CD4-positive, alpha-beta T cell treated with Interleukin-15 for 1 hour (primary cell): ENCODE results near the gene KIFBP.
A peak's percentile ranks its signal among the peaks of the same experiment; 100 is the strongest.

Source experiments
- DNase-seq: peaks from one replicate; pipeline ENCODE4 v3.0.0-alpha.2; 2020

KIFBP gene

DNA sequence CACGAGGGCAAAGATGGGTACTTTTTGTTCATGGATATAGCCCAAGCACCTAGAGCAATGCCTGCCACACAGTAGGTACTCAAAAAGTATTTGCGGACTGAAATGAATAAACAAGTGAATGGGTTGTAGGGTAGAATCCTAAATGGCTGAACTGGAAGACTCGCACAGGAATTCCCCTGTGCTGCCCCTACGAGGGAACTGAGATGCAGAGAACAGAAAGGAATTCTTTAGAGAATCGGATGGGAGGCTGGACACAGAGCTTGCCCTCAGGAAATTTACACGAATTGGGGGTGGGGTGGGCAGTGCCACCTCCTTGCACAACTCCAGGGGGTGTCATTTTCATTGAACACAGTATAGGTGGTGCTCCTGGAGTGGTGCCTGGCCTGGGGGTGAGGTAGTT lies 64.1 kb downstream of the KIFBP start:
- no peak for DNase-seq

DNA sequence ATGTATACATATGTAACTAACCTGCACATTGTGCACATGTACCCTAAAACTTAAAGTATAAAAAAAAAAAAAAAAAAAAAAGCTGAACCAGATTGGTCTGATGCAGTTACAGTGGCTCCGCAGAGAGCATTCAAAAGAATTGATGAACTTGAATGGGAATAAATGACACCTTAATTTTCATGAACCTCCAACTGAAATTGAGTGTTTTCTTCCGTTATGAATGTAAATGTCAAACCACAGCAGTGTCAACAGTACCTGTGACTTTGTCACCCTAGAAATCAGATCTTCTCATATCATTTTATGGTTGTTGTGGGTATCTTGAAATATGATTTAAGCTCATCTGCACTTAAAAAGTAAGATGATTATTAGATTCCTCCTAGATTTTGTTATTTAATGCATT lies 66.6 kb downstream of the KIFBP start:
- no peak for DNase-seq

DNA sequence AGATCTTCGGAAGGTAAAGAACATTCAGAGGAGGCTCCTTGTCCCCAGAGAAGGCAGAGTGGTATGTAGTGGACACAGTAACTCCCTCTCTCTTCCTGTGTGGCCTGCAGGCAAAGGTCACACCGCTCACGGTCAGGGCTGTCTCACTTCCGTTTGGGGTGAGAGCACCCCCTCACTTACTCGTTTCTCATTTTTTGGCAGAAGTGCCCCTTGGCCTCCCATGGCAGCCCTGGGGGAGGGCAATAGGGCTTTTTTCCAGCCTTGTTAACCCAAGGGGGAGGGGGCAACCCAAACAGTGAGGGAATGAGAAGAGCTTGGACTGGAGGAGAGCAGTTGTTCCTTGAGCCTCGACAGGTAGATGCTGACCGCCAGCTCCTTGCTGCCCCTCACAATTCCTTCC lies 67.5 kb downstream of the KIFBP start:
- DNase-seq, result peak; percentile 73

DNA sequence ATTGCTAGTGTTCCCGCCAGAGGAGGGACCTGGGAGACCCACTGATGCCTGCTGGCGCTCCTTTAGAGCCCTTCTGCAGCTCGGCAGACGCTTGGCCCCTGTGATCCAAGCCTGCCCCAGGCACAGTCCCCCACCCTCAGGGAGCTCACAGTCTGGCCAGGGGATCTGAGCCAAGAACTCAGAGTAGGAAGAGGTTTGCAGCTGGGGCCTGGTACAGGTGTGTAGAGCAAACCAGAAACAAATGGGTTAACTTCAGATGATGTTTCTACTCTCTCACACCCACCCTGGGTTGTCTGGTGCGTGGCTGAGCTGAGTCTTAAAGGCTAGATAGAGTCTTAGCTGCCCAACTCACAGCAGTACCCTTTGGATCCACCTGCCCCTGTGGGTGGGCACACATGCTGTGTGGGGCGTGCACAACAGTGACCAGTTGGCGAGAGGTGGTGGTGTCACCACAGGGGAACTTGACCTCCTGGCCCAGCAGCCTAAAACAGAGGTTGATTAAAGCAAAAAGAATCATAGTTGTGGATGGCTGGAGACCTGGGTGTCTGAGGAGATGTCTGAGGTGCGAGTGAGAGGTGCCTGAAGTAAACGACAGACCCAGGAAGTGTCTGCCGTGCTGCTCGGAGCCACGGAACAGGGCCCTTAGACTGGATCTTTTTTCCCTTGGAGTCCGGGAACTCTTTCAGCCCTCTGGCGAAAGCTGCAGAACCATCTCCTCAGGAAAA lies 68.1 kb downstream of the KIFBP start:
- DNase-seq, result no peak

DNA sequence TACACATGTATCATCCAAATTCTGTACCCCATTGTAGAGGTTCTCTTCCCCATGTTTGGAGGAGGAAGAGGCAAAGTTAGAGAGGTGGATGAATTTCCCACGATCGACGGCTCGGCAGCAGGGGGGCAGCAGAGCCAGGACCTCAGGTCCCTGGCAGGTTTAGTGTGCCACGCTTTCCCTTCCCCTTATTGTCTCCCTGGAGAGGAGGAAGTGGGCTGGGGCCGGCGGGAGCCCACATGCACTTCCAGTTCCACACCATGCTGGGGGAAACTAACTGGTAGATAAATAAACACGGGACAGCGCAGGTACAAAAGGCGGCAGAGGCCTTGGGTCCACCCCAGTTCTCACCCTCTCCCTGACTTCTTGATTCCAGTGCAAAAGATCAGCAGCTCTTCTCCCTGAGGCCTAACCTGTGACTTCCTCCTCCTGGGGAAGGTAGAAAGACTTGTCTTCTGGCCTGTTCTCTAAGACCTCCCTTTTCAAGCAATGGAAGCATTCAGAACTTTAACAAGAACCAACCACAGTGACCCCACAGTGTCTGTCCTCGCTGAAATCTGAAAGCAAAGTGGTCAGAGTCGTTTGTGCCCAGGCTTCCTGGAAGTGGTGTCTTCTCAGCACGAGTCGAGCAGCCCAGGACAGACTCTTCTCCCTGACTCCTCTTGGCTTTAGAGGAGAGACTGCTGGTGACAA lies 68.8 kb downstream of the KIFBP start:
- DNase-seq, result peak; percentile 51

DNA sequence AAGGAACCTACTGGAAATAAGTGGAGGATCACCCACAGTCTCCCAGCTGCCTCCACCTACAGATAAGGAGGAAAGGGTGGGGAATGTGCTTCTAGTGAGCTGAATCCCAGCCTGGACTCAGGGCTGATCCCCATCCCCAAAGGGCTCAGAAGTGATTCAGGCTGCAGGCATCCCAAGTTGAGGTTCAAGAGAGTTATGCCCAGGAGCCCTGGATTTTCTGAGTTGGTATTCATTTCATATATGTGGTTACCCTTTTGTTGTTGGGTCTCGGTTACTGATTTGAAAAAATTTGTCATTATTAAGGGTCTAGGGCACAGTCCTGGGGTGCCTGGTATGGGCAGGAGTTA lies 69.3 kb downstream of the KIFBP start:
- no peak for DNase-seq

DNA sequence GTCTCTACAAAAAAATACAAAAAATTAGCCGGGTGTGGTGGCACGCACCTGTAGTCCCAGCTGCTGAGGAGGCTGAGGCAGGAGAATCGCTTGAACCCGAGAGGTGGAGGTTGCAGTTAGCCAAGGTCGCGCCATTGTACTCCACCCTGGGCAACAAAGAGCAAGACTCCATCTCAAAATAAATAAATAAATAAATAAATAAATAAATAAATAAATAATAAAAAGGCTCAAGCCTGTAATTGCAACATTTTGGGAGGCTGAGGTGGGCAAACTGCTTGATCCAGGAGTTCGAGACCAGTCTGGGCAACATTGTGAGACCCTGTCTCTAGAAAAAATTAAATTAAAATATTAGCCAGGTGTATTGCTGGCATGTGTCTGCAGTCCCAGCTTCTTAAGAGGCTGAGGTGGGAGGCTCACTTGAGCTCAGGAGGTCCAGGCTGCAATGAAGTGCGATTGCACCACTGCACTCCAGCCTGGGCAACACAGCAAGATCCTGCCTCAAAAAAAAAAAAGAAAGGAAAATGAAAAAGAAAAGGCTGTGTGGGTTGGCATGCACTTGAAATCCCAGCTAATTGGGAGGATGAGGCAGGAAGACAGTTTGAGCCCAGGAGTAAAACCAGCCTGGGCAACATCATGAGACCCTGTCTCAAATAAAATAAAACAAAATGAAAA lies 71.7 kb downstream of the KIFBP start:
- no peak for DNase-seq

DNA sequence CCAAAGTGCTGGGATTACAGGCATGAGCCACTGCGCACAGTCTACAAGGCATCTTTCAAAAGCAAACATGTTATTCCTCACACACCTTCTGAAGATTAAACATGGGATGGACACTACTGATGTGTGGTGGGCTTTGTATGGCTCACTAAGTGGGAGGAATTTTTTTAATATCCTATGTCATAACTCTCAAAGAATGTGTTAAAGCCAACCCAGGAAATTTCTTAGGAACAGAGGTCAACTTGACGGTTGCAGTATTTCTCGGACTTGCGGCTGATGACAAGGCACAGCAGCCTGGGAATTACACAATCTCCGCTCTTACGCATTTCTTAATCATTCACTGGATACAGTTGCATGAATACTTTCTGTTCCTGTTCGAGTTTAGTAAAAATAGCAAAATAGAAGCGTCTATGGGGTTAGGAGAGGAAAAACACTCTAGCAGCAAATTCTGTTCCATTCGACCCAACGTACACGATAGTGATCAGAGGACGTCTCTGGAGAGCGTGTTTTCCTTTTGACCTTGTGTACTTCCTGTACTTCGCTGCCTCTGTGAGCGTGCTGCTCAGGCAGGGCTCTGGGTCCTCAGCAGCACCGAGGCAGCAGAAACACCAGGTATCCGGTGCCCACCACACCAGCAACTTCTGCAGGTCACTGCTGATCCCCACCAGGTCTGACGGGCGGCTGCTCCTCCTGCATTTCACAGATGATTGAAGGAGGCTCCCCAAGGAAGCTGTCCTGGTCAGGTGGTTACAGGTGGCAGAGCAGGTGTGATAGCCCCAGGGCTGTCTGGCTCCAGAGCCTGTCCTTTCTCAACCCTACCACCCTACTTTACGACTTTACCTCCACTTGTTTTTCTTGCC lies 72.9 kb downstream of the KIFBP start:
- peak; percentile 70 for DNase-seq

DNA sequence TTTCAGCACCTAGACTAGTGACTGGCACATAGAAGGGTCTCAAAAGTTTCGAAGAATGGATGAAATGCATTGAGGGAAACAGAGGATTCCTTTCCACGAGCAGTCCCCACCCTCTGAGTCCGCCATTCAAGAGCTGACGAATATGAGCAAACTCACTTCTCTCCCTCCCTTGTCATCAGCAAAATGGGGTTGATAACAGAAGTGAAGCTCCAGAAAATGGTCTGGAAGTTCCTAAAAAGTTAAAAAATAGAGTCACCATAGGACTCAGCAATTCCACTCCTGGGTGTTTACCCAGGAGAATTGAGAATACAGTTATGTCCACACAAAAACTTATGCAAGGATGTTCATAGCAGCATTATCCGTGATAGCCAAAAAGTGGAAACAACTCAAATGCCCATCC lies 74.3 kb downstream of the KIFBP start:
- no peak for DNase-seq

DNA sequence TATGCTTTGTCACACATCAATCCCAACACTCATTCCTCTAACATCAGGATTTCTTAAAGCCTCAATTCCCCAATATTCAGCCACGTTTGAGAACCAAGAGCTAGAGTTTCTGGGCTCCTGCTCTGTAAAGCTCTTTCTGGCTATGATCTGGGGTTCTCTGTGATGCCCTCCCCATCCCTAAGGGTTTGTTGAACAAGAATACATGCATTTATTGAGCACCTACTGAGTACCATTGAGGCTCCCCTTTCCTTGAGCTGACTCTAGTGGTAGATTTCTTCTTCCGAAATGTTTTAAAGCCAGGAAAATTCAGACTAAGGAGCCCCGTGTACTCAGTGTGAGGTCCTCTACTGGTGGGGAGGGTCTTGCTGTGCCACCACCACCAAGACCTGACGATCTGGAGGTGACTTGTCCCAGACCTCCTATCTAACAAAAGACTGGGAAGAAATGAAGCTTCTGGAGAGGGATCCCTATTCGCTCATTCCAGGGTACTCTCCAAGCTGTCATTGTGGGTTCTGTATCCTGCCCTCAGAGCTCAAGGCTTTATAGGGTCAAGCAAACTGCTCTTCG lies 76.2 kb downstream of the KIFBP start:
- DNase-seq, result no peak

DNA sequence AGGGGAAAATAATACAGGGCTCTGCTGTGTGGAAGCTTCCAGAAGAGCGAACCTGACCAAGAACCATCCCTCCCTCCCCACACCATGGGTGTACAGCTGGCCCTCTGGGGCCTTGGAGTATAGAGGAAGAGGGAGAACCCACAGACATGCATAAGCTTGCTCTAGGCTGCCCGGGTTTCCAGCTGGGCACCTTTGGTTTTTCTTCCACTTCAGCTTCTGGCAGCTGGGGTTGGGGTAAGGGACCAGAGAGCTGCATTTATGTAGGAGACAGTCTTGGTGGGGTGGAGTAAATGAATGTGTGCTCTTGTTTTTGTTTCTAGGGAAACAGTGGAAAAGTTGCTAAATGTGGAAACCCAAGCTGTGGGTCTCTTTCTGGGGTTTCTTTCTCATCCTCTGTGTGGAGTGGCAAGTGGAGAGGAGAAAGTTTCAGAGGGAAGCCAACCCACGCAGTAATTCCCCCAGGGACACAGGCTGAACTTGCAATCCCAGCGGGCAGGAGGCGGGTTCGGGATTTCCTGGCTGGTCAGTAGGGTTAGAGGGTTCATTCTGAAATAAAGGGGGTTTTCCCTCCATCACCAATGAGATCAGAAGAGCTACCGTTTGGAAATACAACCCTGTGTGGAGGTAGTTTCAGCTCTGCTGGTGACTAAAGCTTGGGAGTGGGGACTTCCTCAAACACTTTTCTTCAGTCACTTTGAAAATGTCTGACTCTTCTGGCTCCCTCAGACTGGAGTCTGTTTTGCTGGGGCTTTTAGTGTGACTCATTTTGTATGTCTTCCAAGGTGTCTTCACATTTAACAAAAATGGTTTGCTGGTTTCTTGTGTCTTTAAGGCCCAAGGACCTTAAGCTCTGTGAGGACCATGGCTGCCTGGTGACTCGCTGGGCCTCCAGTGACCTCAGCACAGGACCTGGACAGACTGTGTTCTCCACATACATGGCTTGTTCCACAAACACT lies 77.1 kb downstream of the KIFBP start:
- DNase-seq, result peak; percentile 82
